PC-3 (cell line): ENCODE data around the gene HOXC12.

Experiments used
- EZH2 ChIP-seq: fragments of 300-600 bp; sonication (generic); IDR thresholded peaks from one replicate; pipeline ENCODE4 v1.6.1; 2017; ENCODE audit warnings: antibody characterized with exemption, mild to moderate bottlenecking, low read length; ENCODE audit not compliant: unreplicated experiment
- EZH2phosphoT487 ChIP-seq: fragments of 300-600 bp; sonication (generic); IDR thresholded peaks from 2 replicates; pipeline ENCODE4 v1.6.1; 2018; ENCODE audit warnings: mild to moderate bottlenecking, antibody characterized with exemption, low read length, borderline replicate concordance

- no peak for TF ChIP-seq EZH2phosphoT487
- no peak for TF ChIP-seq EZH2
Observed at GRCh38 chr12:53989227-53990113, 34.8 kb downstream of the HOXC12 start.
